PC-9 (cell line): ENCODE measurements around the gene PARP12. TPM values are rescaled to one million over a fixed set of nuclear protein-coding genes. Genes with fewer than 3 reads are reported as not detected.

Source experiments
- BruUV-seq: library from RNA; stranded (reverse); fragments of 400-500 nt; replicated peaks from 2 replicates; lab custom pipeline; 2021; lab: Mats Ljungman, UMichigan
- CTCF ChIA-PET: fragments of 300-600 bp; sonication (Branson Sonifier 250); formaldehyde crosslinking; loops from one replicate; lab custom pipeline; 2022; ENCODE audit warnings: antibody characterized with exemption; lab: Charles Lee
- POLR2A ChIA-PET: fragments of 300-600 bp; sonication (Branson Sonifier 250); formaldehyde crosslinking; loops from one replicate; lab custom pipeline; 2022; ENCODE audit warnings: antibody characterized with exemption; ENCODE audit not compliant: unreplicated experiment; lab: Charles Lee
- DNase-seq, 2 experiments: peaks; one replicate each; pipeline versions ENCODE4 v3.0.0 to v3.0.0-alpha.2; 2015 to 2022; ENCODE audit warnings: mixed read lengths in 1 of 2
- H2AFZ ChIP-seq: fragments of 200-600 bp; sonication (generic); 2 replicates; pipeline ENCODE4 v1.8.1; 2017; ENCODE audit warnings: antibody characterized with exemption
- H3F3A ChIP-seq: fragments of 200-600 bp; sonication (generic); 2 replicates; pipeline ENCODE4 v1.8.1; 2017; ENCODE audit warnings: antibody characterized with exemption, mild to moderate bottlenecking, low read depth; ENCODE audit not compliant: insufficient read depth
- H3K27ac ChIP-seq: fragments of 200-600 bp; sonication (generic); 2 replicates; pipeline ENCODE4 v1.6.1; 2016; ENCODE audit warnings: mixed run types
- H3K27me3 ChIP-seq: fragments of 200-600 bp; sonication (generic); 2 replicates; pipeline ENCODE4 v1.6.1; 2016; ENCODE audit warnings: low read depth, mixed run types; ENCODE audit not compliant: insufficient read depth
- H3K36me3 ChIP-seq: fragments of 200-600 bp; sonication (generic); 2 replicates; pipeline ENCODE4 v1.6.1; 2016; ENCODE audit warnings: low read depth, mixed run types
- H3K4me1 ChIP-seq: fragments of 200-600 bp; sonication (generic); replicated peaks from 2 replicates; pipeline ENCODE4 v1.6.1; 2016; ENCODE audit warnings: mixed run types; ENCODE audit not compliant: insufficient read depth
- H3K4me2 ChIP-seq: fragments of 200-600 bp; sonication (generic); 2 replicates; pipeline ENCODE4 v1.6.1; 2017; ENCODE audit warnings: mixed run types
- H3K4me3 ChIP-seq: fragments of 200-600 bp; sonication (generic); 2 replicates; pipeline ENCODE4 v1.6.1; 2016; ENCODE audit warnings: mixed run types
- H3K79me2 ChIP-seq: fragments of 200-600 bp; sonication (generic); 2 replicates; pipeline ENCODE4 v1.6.1; 2017; ENCODE audit warnings: low read depth, mixed run types
- H3K9me2 ChIP-seq: fragments of 200-600 bp; sonication (generic); 2 replicates; pipeline ENCODE4 v1.8.1; 2017; ENCODE audit warnings: mild to moderate bottlenecking; ENCODE audit not compliant: insufficient read depth
- H3K9me3 ChIP-seq: fragments of 200-600 bp; sonication (generic); 2 replicates; pipeline ENCODE4 v1.8.1; 2016; ENCODE audit warnings: low read depth; ENCODE audit not compliant: insufficient read depth
- H4K20me1 ChIP-seq: fragments of 200-600 bp; sonication (generic); 2 replicates; pipeline ENCODE4 v1.8.1; 2017; ENCODE audit not compliant: insufficient read depth
- CTCF ChIP-seq: fragments of 200-600 bp; sonication (generic); conservative IDR thresholded peaks from 2 replicates; pipeline ENCODE4 v1.6.1; 2017; ENCODE audit warnings: mixed run types, antibody characterized with exemption, mild to moderate bottlenecking, moderate library complexity
- EZH2 ChIP-seq: fragments of 200-600 bp; sonication (generic); IDR thresholded peaks from 2 replicates; pipeline ENCODE4 v1.8.0; 2017; ENCODE audit warnings: antibody characterized with exemption, low read depth
- intact Hi-C: fragments of 100-400 bp; cut with micrococcal nuclease; formaldehyde crosslinking; loops from one replicate; pipeline ENCODE4 v1.10.0; 2022; ENCODE audit not compliant: unreplicated experiment
- total RNA-seq: library from RNA; stranded (reverse); gene quantifications from 2 replicates; pipeline ENCODE4 v1.2.3, GENCODE V29; 2021

PARP12 gene
- total RNA-seq, 1 experiment from 2014 or later, result 32.4 TPM

DNA sequence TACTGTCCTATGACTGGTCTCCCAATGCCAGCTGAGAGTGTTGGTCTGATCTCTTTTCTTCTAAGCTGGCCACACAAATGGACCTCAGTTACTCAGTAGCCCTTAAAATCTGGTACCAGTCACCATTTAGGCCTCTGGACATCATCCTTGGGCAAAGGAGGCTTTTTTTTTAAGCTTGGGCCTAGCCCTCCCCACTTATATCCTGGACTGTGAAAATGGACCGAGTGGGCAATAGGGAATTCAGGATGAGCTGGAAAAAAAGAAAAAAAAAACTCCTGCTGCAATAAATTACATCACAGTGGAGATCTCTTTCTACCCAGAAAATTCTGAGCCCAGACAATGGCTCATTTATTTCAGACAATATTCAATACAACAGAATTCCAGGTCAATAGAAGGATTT, 68.4 kb downstream of the PARP12 start:
- H3K27me3 ChIP-seq, result no peaks in the 10 kb centered on the region
- no peak overlapping the region for H3K4me2 ChIP-seq
- no peaks in the 10 kb centered on the region for H3K79me2 ChIP-seq
- no peaks in the 10 kb centered on the region for H3K9me3 ChIP-seq
- no peaks in the 10 kb centered on the region for H3K36me3 ChIP-seq
- TF ChIP-seq EZH2, result no peak
- no peaks in the 10 kb centered on the region for H3F3A ChIP-seq
- H4K20me1 ChIP-seq, result no peaks in the 10 kb centered on the region
- CTCF ChIA-PET, result interaction anchor here (0.6 kb wide), 2 partner anchors 218 to 375 kb away, joined by 3 read pairs; no protein-coding TSS in a partner anchor
- intact Hi-C loops, result no loop called here
- no peak for DNase-seq
- no peak overlapping the region for H3K4me3 ChIP-seq
- H2AFZ ChIP-seq, result no peak overlapping the region
- H3K9me2 ChIP-seq, result no peaks in the 10 kb centered on the region
- no peaks in the 10 kb centered on the region for H3K4me1 ChIP-seq
- POLR2A ChIA-PET, result no interaction called here
- BruUV-seq, result no TSS peak
- no peak overlapping the region for H3K27ac ChIP-seq

DNA sequence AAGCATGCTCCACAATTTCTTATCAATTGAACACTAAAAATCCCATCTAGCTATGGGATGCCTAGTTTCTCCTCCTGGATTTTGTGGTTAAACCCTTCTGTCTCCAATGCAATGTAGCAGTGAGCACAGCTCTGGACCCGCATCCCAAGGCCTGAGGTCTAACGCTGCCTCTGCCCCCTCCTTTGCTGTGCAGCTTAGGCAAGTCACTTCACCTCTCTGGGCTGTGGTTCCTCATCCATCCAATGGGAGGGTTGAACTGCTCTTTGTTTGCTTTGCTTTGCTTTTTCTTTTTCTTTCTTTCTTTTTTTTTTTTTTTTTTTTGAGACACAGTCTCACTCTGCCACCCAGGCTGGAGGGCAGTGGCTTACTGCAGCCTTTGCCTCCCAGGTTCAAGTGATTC, 69.2 kb downstream of the PARP12 start:
- H3K9me3 ChIP-seq, result no peaks in the 10 kb centered on the region
- CTCF ChIA-PET, result no interaction called here
- no peaks in the 10 kb centered on the region for H3K4me1 ChIP-seq

DNA sequence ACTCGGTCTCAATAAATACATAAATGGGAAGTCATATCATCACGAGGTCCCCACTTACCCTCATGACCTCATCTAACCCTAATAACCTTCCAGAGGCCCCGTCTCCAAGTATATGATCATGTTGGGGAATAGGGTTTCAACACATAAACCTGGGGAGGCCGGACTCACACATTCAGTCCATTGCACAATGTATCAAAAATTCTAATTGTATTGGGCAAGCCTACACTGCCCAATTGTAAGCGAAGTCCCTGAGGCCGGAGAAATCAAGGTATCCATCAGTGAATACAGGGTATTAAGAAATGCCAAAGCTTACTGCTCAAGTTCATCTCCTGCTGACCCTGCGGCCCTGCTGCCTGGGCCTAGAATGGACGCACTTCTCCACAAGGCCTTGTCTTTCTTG, 69.6 kb downstream of the PARP12 start:
- POLR2A ChIA-PET, result no interaction called here
- Histone ChIP-seq H3K4me3 (no peak overlapping the region), H3K4me2 (no peak overlapping the region), H3K27me3 (no peaks in the 10 kb centered on the region), H3K27ac (no peak overlapping the region), H3K36me3 (no peaks in the 10 kb centered on the region), H3K9me3 (no peaks in the 10 kb centered on the region), H4K20me1 (no peaks in the 10 kb centered on the region), H3F3A (no peaks in the 10 kb centered on the region), H2AFZ (no peak overlapping the region), H3K4me1 (no peaks in the 10 kb centered on the region), H3K79me2 (no peaks in the 10 kb centered on the region), H3K9me2 (no peaks in the 10 kb centered on the region)
- CTCF ChIA-PET, result no interaction called here
- intact Hi-C loops, result no loop called here
- no TSS peak for BruUV-seq
- DNase-seq, result no peak
- TF ChIP-seq EZH2 (no peak), CTCF (no peak)

More for the DNA sequence above, 69.2 kb downstream of the PARP12 start:
- Histone ChIP-seq H3K27ac (no peak overlapping the region), H3K79me2 (no peaks in the 10 kb centered on the region), H4K20me1 (no peaks in the 10 kb centered on the region), H2AFZ (no peak overlapping the region), H3F3A (no peaks in the 10 kb centered on the region), H3K36me3 (no peaks in the 10 kb centered on the region), H3K4me2 (no peak overlapping the region), H3K9me2 (no peaks in the 10 kb centered on the region), H3K4me3 (no peak overlapping the region), H3K27me3 (no peaks in the 10 kb centered on the region)
- no TSS peak for BruUV-seq
- intact Hi-C loops, result no loop called here
- POLR2A ChIA-PET, result no interaction called here
- no peak for DNase-seq
- TF ChIP-seq EZH2, result no peak
- TF ChIP-seq CTCF, result no peak
